SK-N-SH treated with all-trans-retinoic acid at 6 μM for 48 hours (cell line): Measurements from ENCODE around the gene WRAP73.

Experiments
- ATAC-seq: fragments of 200-7000 bp; cut with Tn5 transposase; 3 replicates; pipeline ENCODE4 v1.9.1; 2020; ENCODE audit warnings: mild to moderate bottlenecking, moderate library complexity
- BACH2 ChIP-seq: fragments of 250-450 bp; sonication (Bioruptor Pico); IDR thresholded peaks from 2 replicates; pipeline ENCODE4 v1.9.0; 2021; ENCODE audit warnings: mild to moderate bottlenecking, borderline replicate concordance
- CREB5 ChIP-seq: fragments of 250-450 bp; sonication (Bioruptor Pico); IDR thresholded peaks from 2 replicates; pipeline ENCODE4 v1.5.1; 2020; ENCODE audit warnings: low read depth, mild to moderate bottlenecking, moderate library complexity
- CSDC2 ChIP-seq: fragments of 250-450 bp; sonication (Bioruptor Pico); IDR thresholded peaks from 2 replicates; pipeline ENCODE4 v1.5.0; 2020; ENCODE audit warnings: mild to moderate bottlenecking, moderate library complexity
- CSRNP3 ChIP-seq: fragments of 250-450 bp; sonication (Bioruptor Pico); IDR thresholded peaks from 2 replicates; pipeline ENCODE4 v1.5.1; 2021; ENCODE audit warnings: mild to moderate bottlenecking, moderate library complexity
- ESRRG ChIP-seq: fragments of 250-450 bp; sonication (Bioruptor Pico); IDR thresholded peaks from 2 replicates; pipeline ENCODE4 v1.6.1; 2021; ENCODE audit warnings: mild to moderate bottlenecking
- GLIS3 ChIP-seq: fragments of 250-450 bp; sonication (Bioruptor Pico); IDR thresholded peaks from 2 replicates; pipeline ENCODE4 v1.5.0; 2020; ENCODE audit warnings: mild to moderate bottlenecking, moderate library complexity
- ISL1 ChIP-seq: fragments of 250-450 bp; sonication (Bioruptor Pico); IDR thresholded peaks from 2 replicates; pipeline ENCODE4 v2.1.2; 2022; ENCODE audit warnings: mild to moderate bottlenecking, moderate library complexity
- OSR1 ChIP-seq: fragments of 250-450 bp; sonication (Bioruptor Pico); IDR thresholded peaks from 2 replicates; pipeline ENCODE4 v1.8.0; 2022; ENCODE audit warnings: moderate library complexity, mild to moderate bottlenecking, inconsistent platforms
- PATZ1 ChIP-seq: fragments of 250-450 bp; sonication (Bioruptor Pico); IDR thresholded peaks from 2 replicates; pipeline ENCODE4 v1.8.0; 2020; ENCODE audit warnings: mild to moderate bottlenecking, moderate library complexity, borderline replicate concordance
- POU6F1 ChIP-seq: fragments of 250-450 bp; sonication (Bioruptor Pico); IDR thresholded peaks from 2 replicates; pipeline ENCODE4 v1.8.0; 2021; ENCODE audit warnings: low read depth, mild to moderate bottlenecking, moderate library complexity, borderline replicate concordance
- PPARA ChIP-seq: fragments of 250-450 bp; sonication (Bioruptor Pico); IDR thresholded peaks from 2 replicates; pipeline ENCODE4 v1.5.0; 2020; ENCODE audit warnings: mild to moderate bottlenecking, borderline replicate concordance
- RARB ChIP-seq: fragments of 250-450 bp; sonication (Bioruptor Pico); IDR thresholded peaks from 2 replicates; pipeline ENCODE4 v1.8.0; 2021; ENCODE audit warnings: mild to moderate bottlenecking, moderate library complexity
- SNAI2 ChIP-seq: fragments of 250-450 bp; sonication (Bioruptor Pico); IDR thresholded peaks from 2 replicates; pipeline ENCODE4 v1.5.0; 2020; ENCODE audit warnings: mild to moderate bottlenecking, moderate library complexity
- TOX ChIP-seq: fragments of 250-450 bp; sonication (Bioruptor Pico); IDR thresholded peaks from 2 replicates; pipeline ENCODE4 v1.8.0; 2021; ENCODE audit warnings: mild to moderate bottlenecking, moderate library complexity, borderline replicate concordance
- TSHZ2 ChIP-seq: fragments of 250-450 bp; sonication (Bioruptor Pico); IDR thresholded peaks from 2 replicates; pipeline ENCODE4 v1.5.0; 2020; ENCODE audit warnings: mild to moderate bottlenecking, moderate library complexity
- ZC3H10 ChIP-seq: fragments of 250-450 bp; sonication (Bioruptor Pico); IDR thresholded peaks from 2 replicates; pipeline ENCODE4 v1.5.1; 2021; ENCODE audit warnings: mild to moderate bottlenecking, moderate library complexity
- ZFP3 ChIP-seq: fragments of 250-450 bp; sonication (Bioruptor Pico); IDR thresholded peaks from 2 replicates; pipeline ENCODE4 v1.5.0; 2020; ENCODE audit warnings: mild to moderate bottlenecking, moderate library complexity
- ZFP30 ChIP-seq: fragments of 450-650 bp; formaldehyde crosslinking; IDR thresholded peaks from 2 replicates; pipeline ENCODE4 v1.5.0; 2022; ENCODE audit warnings: mild to moderate bottlenecking, moderate library complexity
- ZNF565 ChIP-seq: fragments of 450-650 bp; formaldehyde crosslinking; conservative IDR thresholded peaks from 2 replicates; pipeline ENCODE4 v1.5.0; 2020; ENCODE audit warnings: low read depth, mild to moderate bottlenecking, moderate library complexity
- ZNF70 ChIP-seq: fragments of 450-650 bp; formaldehyde crosslinking; IDR thresholded peaks from 2 replicates; pipeline ENCODE4 v1.5.0; 2020; ENCODE audit warnings: mild to moderate bottlenecking, moderate library complexity
- ZNF8 ChIP-seq: fragments of 450-650 bp; formaldehyde crosslinking; IDR thresholded peaks from 2 replicates; pipeline ENCODE4 v1.5.0; 2020; ENCODE audit warnings: mild to moderate bottlenecking, moderate library complexity

Gene WRAP73

GRCh38 chr1:3658231-3658615, 8.3 kb upstream of the WRAP73 start:
- TF ChIP-seq ZNF565 (CRISPR knock-in tag): no peak
- no peak for TF ChIP-seq TSHZ2 (CRISPR knock-in tag)
- no peak for TF ChIP-seq CSRNP3 (CRISPR knock-in tag)
- TF ChIP-seq PPARA (CRISPR knock-in tag): no peak
- TF ChIP-seq POU6F1 (CRISPR knock-in tag): no peak
- TF ChIP-seq ESRRG: no peak
- no peak for TF ChIP-seq BACH2
- TF ChIP-seq ZC3H10 (CRISPR knock-in tag): no peak
- no peak for TF ChIP-seq ZFP3
- no peak for TF ChIP-seq RARB (CRISPR knock-in tag)
- no peak for TF ChIP-seq ZNF8
- TF ChIP-seq PATZ1 (CRISPR knock-in tag): no peak
- TF ChIP-seq ISL1: no peak
- TF ChIP-seq ZFP30 (CRISPR knock-in tag): no peak
- TF ChIP-seq OSR1 (CRISPR knock-in tag): no peak
- no peak for TF ChIP-seq ZNF70 (CRISPR knock-in tag)
- no peak for TF ChIP-seq TOX (CRISPR knock-in tag)
- no peak for TF ChIP-seq CREB5 (CRISPR knock-in tag)
- no peak for TF ChIP-seq SNAI2 (CRISPR knock-in tag)
- ATAC-seq: no peak

- no peak for ATAC-seq
- TF ChIP-seq GLIS3 (no peak), RARB (CRISPR knock-in tag) (no peak), ZNF8 (no peak), CREB5 (CRISPR knock-in tag) (no peak), ZFP3 (no peak), CSDC2 (CRISPR knock-in tag) (no peak), TOX (CRISPR knock-in tag) (no peak), PPARA (CRISPR knock-in tag) (no peak)
Observed at GRCh38 chr1:3657578-3658230, 7.8 kb upstream of the WRAP73 start.
